Neural cell (in vitro differentiated cells): ENCODE results near the gene OXCT1. TPM values are rescaled to one million over a fixed set of nuclear protein-coding genes. Genes with fewer than 3 reads are reported as not detected.

Experiments used
- H2AFZ ChIP-seq: fragments of 200-600, 300-800 bp; sonication (generic), shearing (Covaris generic); 2 replicates; pipeline ENCODE4 v1.6.0; 2014; ENCODE audit warnings: low read depth, mild to moderate bottlenecking, antibody characterized with exemption, low read length, moderate library complexity
- H3F3A ChIP-seq: fragments of 200-600 bp; shearing (Covaris generic); 2 replicates; pipeline ENCODE4 v1.6.1; 2016; ENCODE audit warnings: mild to moderate bottlenecking, moderate library complexity, mixed read lengths, antibody characterized with exemption, low read length; ENCODE audit not compliant: insufficient read depth, poor library complexity, severe bottlenecking
- H3K27ac ChIP-seq: fragments of 200-600, 300-800 bp; sonication (generic), shearing (Covaris generic); 2 replicates; pipeline ENCODE4 v1.5.1; 2014; ENCODE audit warnings: mild to moderate bottlenecking, low read length, moderate library complexity
- H3K27me3 ChIP-seq: fragments of 300-800, 200-600 bp; sonication (generic), shearing (Covaris generic); 2 replicates; pipeline ENCODE4 v1.6.0; 2014; ENCODE audit warnings: mild to moderate bottlenecking, low read depth, low read length, moderate library complexity; ENCODE audit not compliant: insufficient read depth
- H3K36me3 ChIP-seq: fragments of 300-800, 200-600 bp; sonication (generic), shearing (Covaris generic); 2 replicates; pipeline ENCODE4 v1.5.1; 2014; ENCODE audit warnings: mild to moderate bottlenecking, antibody characterized with exemption, low read length, moderate library complexity; ENCODE audit not compliant: insufficient read depth
- H3K4me2 ChIP-seq: fragments of 300-800, 200-600 bp; sonication (generic), shearing (Covaris generic); 2 replicates; pipeline ENCODE4 v1.6.0; 2014; ENCODE audit warnings: mild to moderate bottlenecking, low read length
- H3K4me3 ChIP-seq: fragments of 300-800, 200-600 bp; sonication (generic), shearing (Covaris generic); 2 replicates; pipeline ENCODE4 v1.5.1; 2014; ENCODE audit warnings: mild to moderate bottlenecking, low read length, moderate library complexity
- H3K79me2 ChIP-seq: fragments of 200-600 bp; shearing (Covaris generic); replicated peaks from 2 replicates; pipeline ENCODE4 v1.6.0; 2014; ENCODE audit warnings: mild to moderate bottlenecking, low read length, moderate library complexity; ENCODE audit not compliant: insufficient read depth
- H3K9ac ChIP-seq: fragments of 300-800, 200-600 bp; sonication (generic), shearing (Covaris generic); 2 replicates; pipeline ENCODE4 v1.6.1; 2016; ENCODE audit warnings: mild to moderate bottlenecking, low read length, mixed read lengths
- H3K9me2 ChIP-seq: fragments of 200-600 bp; shearing (Covaris generic); 2 replicates; pipeline ENCODE4 v1.6.1; 2016; ENCODE audit warnings: mild to moderate bottlenecking, low read length, mixed read lengths; ENCODE audit not compliant: insufficient read depth
- H3K9me3 ChIP-seq: fragments of 200-600, 300-800 bp; sonication (generic), shearing (Covaris generic); 2 replicates; pipeline ENCODE4 v1.6.1; 2016; ENCODE audit warnings: mild to moderate bottlenecking, mixed run types, low read length, moderate library complexity, mixed read lengths
- H4K20me1 ChIP-seq: fragments of 200-600 bp; shearing (Covaris generic); 2 replicates; pipeline ENCODE4 v1.6.1; 2016; ENCODE audit warnings: mild to moderate bottlenecking, mixed run types; ENCODE audit not compliant: insufficient read depth
- CTCF ChIP-seq: fragments of 450-650 bp; IDR thresholded peaks from 2 replicates; pipeline ENCODE4 v1.5.1; 2014; ENCODE audit warnings: antibody characterized with exemption, mild to moderate bottlenecking, moderate library complexity; ENCODE audit not compliant: poor library complexity, severe bottlenecking
- EP300 ChIP-seq: fragments of 450-650 bp; conservative IDR thresholded peaks from 2 replicates; pipeline ENCODE4 v1.6.1; 2014; ENCODE audit warnings: antibody characterized with exemption, mild to moderate bottlenecking, moderate library complexity; ENCODE audit not compliant: poor library complexity, severe bottlenecking
- EZH2 ChIP-seq: fragments of 200-600, 300-800 bp; shearing (Covaris generic), sonication (generic); IDR thresholded peaks from 2 replicates; pipeline ENCODE4 v1.6.1; 2014; ENCODE audit warnings: antibody characterized with exemption, low read length, borderline replicate concordance, mild to moderate bottlenecking; ENCODE audit not compliant: insufficient read depth, poor library complexity, severe bottlenecking
- MXI1 ChIP-seq: fragments of 450-650 bp; conservative IDR thresholded peaks from 2 replicates; pipeline ENCODE4 v1.6.1; 2014; ENCODE audit warnings: antibody characterized with exemption, mild to moderate bottlenecking; ENCODE audit not compliant: poor library complexity, severe bottlenecking
- POLR2AphosphoS5 ChIP-seq: IDR thresholded peaks from 2 replicates; pipeline ENCODE4 v1.6.1; 2012
- RAD21 ChIP-seq: fragments of 450-650 bp; conservative IDR thresholded peaks from 2 replicates; pipeline ENCODE4 v1.6.1; 2014; ENCODE audit warnings: antibody characterized with exemption, mild to moderate bottlenecking, moderate library complexity
- REST ChIP-seq: IDR thresholded peaks from 2 replicates; pipeline ENCODE4 v1.6.1; 2012; ENCODE audit warnings: borderline replicate concordance
- SMC3 ChIP-seq: fragments of 450-650 bp; conservative IDR thresholded peaks from 2 replicates; pipeline ENCODE4 v1.6.1; 2014; ENCODE audit warnings: antibody characterized with exemption, mild to moderate bottlenecking, moderate library complexity; ENCODE audit not compliant: poor library complexity
- TAF1 ChIP-seq: IDR thresholded peaks from 2 replicates; pipeline ENCODE4 v1.6.1; 2012; ENCODE audit warnings: low read depth
- polyA plus RNA-seq: library from polyadenylated mRNA; depleted of rRNA; stranded (reverse); fragments of >200 nt; gene quantifications from 2 replicates; pipeline ENCODE4 v1.2.3, GENCODE V29; 2014

The OXCT1 gene
- polyA plus RNA-seq, 1 donor from 2014 or later, result 90.5 TPM

- no peaks in the 10 kb centered on the region for H3K79me2 ChIP-seq
- TF ChIP-seq EZH2, result no peak
These were observed 15.1 kb upstream of the OXCT1 start for GRCh38 chr5:41885286-41885685.

GRCh38 chr5:41883936-41884335 lies 13.7 kb upstream of the OXCT1 start:
- Histone ChIP-seq H3K79me2 (no peaks in the 10 kb centered on the region), H3K27me3 (no peaks in the 10 kb centered on the region), H3K27ac (no peak overlapping the region), H2AFZ (no peak overlapping the region), H3K36me3 (no peaks in the 10 kb centered on the region), H3K4me3 (no peak overlapping the region), H3F3A (no peaks in the 10 kb centered on the region), H4K20me1 (no peaks in the 10 kb centered on the region), H3K4me2 (no peak overlapping the region), H3K9me2 (no peaks in the 10 kb centered on the region), H3K9ac (no peak overlapping the region), H3K9me3 (no peaks in the 10 kb centered on the region)
- TF ChIP-seq MXI1 (no peak), CTCF (no peak), RAD21 (no peak), SMC3 (no peak), EP300 (no peak), EZH2 (no peak)

More at GRCh38 chr5:41885286-41885685, 15.1 kb upstream of the OXCT1 start:
- H3K27ac ChIP-seq, result no peak overlapping the region
- H3K27me3 ChIP-seq, result no peaks in the 10 kb centered on the region
- no peaks in the 10 kb centered on the region for H3K36me3 ChIP-seq
- H2AFZ ChIP-seq, result no peak overlapping the region
- H3K4me3 ChIP-seq, result no peak overlapping the region
- H3K4me2 ChIP-seq, result no peak overlapping the region
- H3K9me3 ChIP-seq, result no peaks in the 10 kb centered on the region
- no peaks in the 10 kb centered on the region for H3K9me2 ChIP-seq
- no peak overlapping the region for H3K9ac ChIP-seq
- no peaks in the 10 kb centered on the region for H3F3A ChIP-seq
- no peaks in the 10 kb centered on the region for H4K20me1 ChIP-seq

GRCh38 chr5:41883243-41883642 lies 13.0 kb upstream of the OXCT1 start:
- Histone ChIP-seq H3K9me3 (no peaks in the 10 kb centered on the region), H3K4me3 (no peak overlapping the region), H3K27ac (no peak overlapping the region), H3K36me3 (no peaks in the 10 kb centered on the region), H3K27me3 (no peaks in the 10 kb centered on the region), H3F3A (no peaks in the 10 kb centered on the region), H2AFZ (no peak overlapping the region), H4K20me1 (no peaks in the 10 kb centered on the region), H3K9me2 (no peaks in the 10 kb centered on the region), H3K4me2 (no peak overlapping the region), H3K9ac (no peak overlapping the region), H3K79me2 (no peaks in the 10 kb centered on the region)
- TF ChIP-seq POLR2AphosphoS5, result no peak
- TF ChIP-seq CTCF, result no peak
- TF ChIP-seq RAD21, result no peak
- TF ChIP-seq REST, result no peak
- TF ChIP-seq EZH2, result no peak
- no peak for TF ChIP-seq MXI1
- TF ChIP-seq EP300, result no peak
- TF ChIP-seq SMC3, result no peak
- no peak for TF ChIP-seq TAF1
